Right lobe of liver (tissue), 4 donors: ENCODE results near the gene ADGRB3.

Source experiments
- POLR2A ChIP-seq: fragments of 450-650 bp; IDR thresholded peaks from one replicate; pipeline ENCODE4 v1.6.1; 2017; ENCODE audit warnings: antibody characterized with exemption, mild to moderate bottlenecking
- TF ChIP-seq, protein P1 (sequence below), 4 donors: fragments of 200-600 bp in 3 of 4; fragments of 450-650 bp in 1 of 4; IDR thresholded peaks; one replicate each; pipeline versions ENCODE4 v1.5.1 to v1.8.0; 2016 to 2022; ENCODE audit warnings: antibody characterized with exemption in 4 of 4, mild to moderate bottlenecking in 2 of 4
- donor health status: DM: no; HTN: no; CAD: no.
- donor health status: DM: no; HTN: no; CAD: no.
- donor health status: DM: no; HTN: yes; CAD: no.

DNA sequence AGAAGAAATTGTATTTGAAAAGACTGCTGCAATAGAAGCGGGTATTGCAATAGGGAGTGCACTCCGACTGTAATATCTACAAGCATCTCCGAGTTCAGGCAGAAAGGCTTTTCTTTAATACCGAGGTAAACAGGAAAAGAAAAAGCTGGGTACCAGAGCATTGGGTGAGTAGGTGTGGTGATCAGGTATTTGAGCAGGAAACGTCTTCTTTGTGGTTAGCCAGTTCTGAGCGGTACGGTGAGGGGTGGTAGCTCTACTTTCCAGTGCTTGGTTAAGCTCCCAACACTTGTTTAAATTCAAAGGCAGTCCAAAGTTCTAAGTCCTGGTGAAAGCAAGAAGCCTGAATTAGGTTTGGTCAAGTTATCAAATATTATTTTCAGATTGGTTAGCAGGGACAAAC lies 757.7 kb downstream of the ADGRB3 start:
- TF ChIP-seq, protein P1, sequence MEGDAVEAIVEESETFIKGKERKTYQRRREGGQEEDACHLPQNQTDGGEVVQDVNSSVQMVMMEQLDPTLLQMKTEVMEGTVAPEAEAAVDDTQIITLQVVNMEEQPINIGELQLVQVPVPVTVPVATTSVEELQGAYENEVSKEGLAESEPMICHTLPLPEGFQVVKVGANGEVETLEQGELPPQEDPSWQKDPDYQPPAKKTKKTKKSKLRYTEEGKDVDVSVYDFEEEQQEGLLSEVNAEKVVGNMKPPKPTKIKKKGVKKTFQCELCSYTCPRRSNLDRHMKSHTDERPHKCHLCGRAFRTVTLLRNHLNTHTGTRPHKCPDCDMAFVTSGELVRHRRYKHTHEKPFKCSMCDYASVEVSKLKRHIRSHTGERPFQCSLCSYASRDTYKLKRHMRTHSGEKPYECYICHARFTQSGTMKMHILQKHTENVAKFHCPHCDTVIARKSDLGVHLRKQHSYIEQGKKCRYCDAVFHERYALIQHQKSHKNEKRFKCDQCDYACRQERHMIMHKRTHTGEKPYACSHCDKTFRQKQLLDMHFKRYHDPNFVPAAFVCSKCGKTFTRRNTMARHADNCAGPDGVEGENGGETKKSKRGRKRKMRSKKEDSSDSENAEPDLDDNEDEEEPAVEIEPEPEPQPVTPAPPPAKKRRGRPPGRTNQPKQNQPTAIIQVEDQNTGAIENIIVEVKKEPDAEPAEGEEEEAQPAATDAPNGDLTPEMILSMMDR (IDR thresholded peaks at IDR 0.05): no peak
- no peak for TF ChIP-seq POLR2A
